PC-3 (cell line): ENCODE results near the gene CHRM4. TPM values are rescaled to one million over a fixed set of nuclear protein-coding genes. Genes with fewer than 3 reads are reported as not detected.
"Not testable (repeated sequence)": the region's sequence is repeated elsewhere in the genome, so short reads cannot be mapped to it uniquely, and the experiment has no call there.

ENCODE experiments used
- ATAC-seq: fragments of 200-7000 bp; cut with Tn5 transposase; 2 replicates; pipeline ENCODE4 v1.9.1; 2020; ENCODE audit warnings: mild to moderate bottlenecking, moderate library complexity
- BruUV-seq: library from RNA; stranded (reverse); fragments of 400-500 nt; replicated peaks from 2 replicates; lab custom pipeline; 2021; lab: Mats Ljungman, UMichigan
- CTCF ChIA-PET: fragments of 300-600 bp; sonication (Branson Sonifier 250); formaldehyde crosslinking; loops from one replicate; lab custom pipeline; 2022; ENCODE audit warnings: antibody characterized with exemption; lab: Charles Lee
- POLR2A ChIA-PET: fragments of 300-600 bp; sonication (Branson Sonifier 250); formaldehyde crosslinking; loops from one replicate; lab custom pipeline; 2022; ENCODE audit warnings: antibody characterized with exemption; ENCODE audit not compliant: unreplicated experiment; lab: Charles Lee
- DNase-seq: peaks from one replicate; pipeline ENCODE4 v3.0.0-alpha.2; 2015
- H2AFZ ChIP-seq: fragments of 300-600 bp; sonication (generic); 2 replicates; pipeline ENCODE4 v1.6.0; 2016; ENCODE audit warnings: antibody characterized with exemption, low read length
- H3F3A ChIP-seq: fragments of 300-600 bp; sonication (generic); one replicate; pipeline ENCODE4 v1.6.0; 2017; ENCODE audit warnings: antibody characterized with exemption, low read length, control low read depth, mild to moderate bottlenecking; ENCODE audit not compliant: unreplicated experiment
- H3K27ac ChIP-seq: fragments of 300-600 bp; sonication (generic); 2 replicates; pipeline ENCODE4 v1.5.1; 2016; ENCODE audit warnings: mild to moderate bottlenecking, low read length
- H3K27me3 ChIP-seq: fragments of 300-600 bp; sonication (generic); 2 replicates; pipeline ENCODE4 v1.6.1; 2016; ENCODE audit warnings: low read length, mixed read lengths
- H3K36me3 ChIP-seq: fragments of 300-600 bp; sonication (generic); 2 replicates; pipeline ENCODE4 v1.6.1; 2016; ENCODE audit warnings: low read depth, mixed run types, low read length, mixed read lengths
- H3K4me1 ChIP-seq: fragments of 300-600 bp; sonication (generic); 2 replicates; pipeline ENCODE4 v1.5.1; 2016; ENCODE audit warnings: low read length; ENCODE audit not compliant: insufficient read depth
- H3K4me2 ChIP-seq: fragments of 300-600 bp; sonication (generic); 2 replicates; pipeline ENCODE4 v1.6.0; 2016; ENCODE audit warnings: low read length
- H3K4me3 ChIP-seq: fragments of 300-600 bp; sonication (generic); 2 replicates; pipeline ENCODE4 v1.5.1; 2016; ENCODE audit warnings: mild to moderate bottlenecking, low read length, mixed read lengths
- H3K79me2 ChIP-seq: fragments of 300-600 bp; sonication (generic); 2 replicates; pipeline ENCODE4 v1.6.1; 2017; ENCODE audit warnings: low read length, mixed read lengths
- H3K9ac ChIP-seq: fragments of 300-600 bp; sonication (generic); 2 replicates; pipeline ENCODE4 v1.6.0; 2016; ENCODE audit warnings: mild to moderate bottlenecking, low read length
- H3K9me2 ChIP-seq: fragments of 300-600 bp; sonication (generic); replicated peaks from 2 replicates; pipeline ENCODE4 v1.6.1; 2016; ENCODE audit warnings: mixed run types, low read length, mixed read lengths
- H3K9me3 ChIP-seq: fragments of 300-600 bp; sonication (generic); 2 replicates; pipeline ENCODE4 v1.6.1; 2016; ENCODE audit warnings: low read length, mixed read lengths
- H4K20me1 ChIP-seq: fragments of 300-600 bp; sonication (generic); 2 replicates; pipeline ENCODE4 v1.6.1; 2016; ENCODE audit warnings: low read length, mixed read lengths
- CTCF ChIP-seq: fragments of 300-600 bp; sonication (generic); conservative IDR thresholded peaks from 2 replicates; pipeline ENCODE4 v1.5.1; 2017; ENCODE audit warnings: antibody characterized with exemption, low read depth, mild to moderate bottlenecking, low read length
- EZH2 ChIP-seq: fragments of 300-600 bp; sonication (generic); IDR thresholded peaks from one replicate; pipeline ENCODE4 v1.6.1; 2017; ENCODE audit warnings: antibody characterized with exemption, mild to moderate bottlenecking, low read length; ENCODE audit not compliant: unreplicated experiment
- EZH2phosphoT487 ChIP-seq: fragments of 300-600 bp; sonication (generic); IDR thresholded peaks from 2 replicates; pipeline ENCODE4 v1.6.1; 2018; ENCODE audit warnings: mild to moderate bottlenecking, antibody characterized with exemption, low read length, borderline replicate concordance
- intact Hi-C: fragments of 100-400 bp; cut with micrococcal nuclease; formaldehyde crosslinking; loops from 2 replicates; pipeline ENCODE4 v1.9.0; 2023
- total RNA-seq: library from RNA; depleted of rRNA; stranded (reverse); fragments of >200 nt; gene quantifications from 2 replicates; pipeline ENCODE4 v1.2.3, GENCODE V29; 2014

The CHRM4 gene
- total RNA-seq, 1 experiment from 2014 or later: not detected

- BruUV-seq: no TSS peak
- peak within 1 kb of the TSS; percentile 81 for H3K4me3 ChIP-seq
These were observed 10.3 kb downstream of the CHRM4 start, which contains the start of gene MDK for GRCh38 chr11:46381048-46381818. Gene MDK, plus strand, starts transcription at chr11:46381669. Its CDS starts 389 bp downstream, at chr11:46382058.

GRCh38 chr11:46380340-46381047, 11.1 kb downstream of the CHRM4 start:
- DNase-seq: peak; percentile 42
- H3K27ac ChIP-seq: no peak overlapping the region
- peak overlapping the region; percentile 81 for H3K4me3 ChIP-seq
- no TSS peak for BruUV-seq
- H3K36me3 ChIP-seq: no peaks in the 10 kb centered on the region; the same call in 1 of the 2 replicates
- no peaks in the 10 kb centered on the region for H3K27me3 ChIP-seq
- no peak for TF ChIP-seq EZH2phosphoT487
- no peak for TF ChIP-seq EZH2
- TF ChIP-seq CTCF: no peak
- peaks cover 5% of the 10 kb centered on the region; the same call in 1 of the 2 replicates for H3K4me1 ChIP-seq
- H2AFZ ChIP-seq: peak overlapping the region; percentile 77
- peak overlapping the region; percentile 67 for H3K9ac ChIP-seq
- intact Hi-C loops: no loop called here
- no peaks in the 10 kb centered on the region for H3K79me2 ChIP-seq
- no peaks in the 10 kb centered on the region for H4K20me1 ChIP-seq
- H3F3A ChIP-seq: no peaks in the 10 kb centered on the region
- no peaks in the 10 kb centered on the region for H3K9me2 ChIP-seq
- ATAC-seq: peak; percentile 41
- H3K9me3 ChIP-seq: no peaks in the 10 kb centered on the region
- peak overlapping the region; percentile 99 for H3K4me2 ChIP-seq
- ChIA-PET CTCF (no interaction called here), POLR2A (interaction anchor here (0.5 kb wide), 1 partner anchor 41 kb away, joined by 4 read pairs; no protein-coding TSS in a partner anchor)

More at GRCh38 chr11:46381048-46381818, 10.3 kb downstream of the CHRM4 start, which contains the start of gene MDK:
- Histone ChIP-seq H4K20me1 (no peaks in the 10 kb centered on the region), H3K27ac (no peak within 1 kb of the TSS), H3K27me3 (no peaks in the 10 kb centered on the region), H3K79me2 (no peaks in the 10 kb centered on the region), H3K4me1 (peaks cover 5% of the 10 kb centered on the region; the same call in 1 of the 2 replicates), H3K9me3 (no peaks in the 10 kb centered on the region), H3K36me3 (no peaks in the 10 kb centered on the region; the same call in 1 of the 2 replicates), H3F3A (no peaks in the 10 kb centered on the region), H3K9me2 (no peaks in the 10 kb centered on the region), H3K9ac (peak within 1 kb of the TSS; percentile 67), H3K4me2 (peak within 1 kb of the TSS; percentile 99), H2AFZ (peak within 1 kb of the TSS; percentile 77)
- TF ChIP-seq CTCF (no peak), EZH2 (no peak), EZH2phosphoT487 (no peak)
- ATAC-seq: peak; percentile 27
- no peak for DNase-seq
- ChIA-PET POLR2A (no interaction called here), CTCF (no interaction called here)
- intact Hi-C loops: no loop called here

GRCh38 chr11:46379482-46380293, 11.9 kb downstream of the CHRM4 start:
- intact Hi-C loops, DNase-seq, H2AFZ ChIP-seq, H3K4me3 ChIP-seq, H3K4me1 ChIP-seq, H3K4me2 ChIP-seq, H3K36me3 ChIP-seq, CTCF ChIA-PET, H3K9me3 ChIP-seq, H3K27ac ChIP-seq, POLR2A ChIA-PET, H3K9ac ChIP-seq, H3F3A ChIP-seq, H4K20me1 ChIP-seq, H3K79me2 ChIP-seq, BruUV-seq, H3K9me2 ChIP-seq, H3K27me3 ChIP-seq: not testable (repeated sequence)
- ATAC-seq: peak; percentile 1; the same call in 1 of the 2 replicates
